ENCODE data around the gene KCNC1.

- TF ChIP-seq, protein P1, sequence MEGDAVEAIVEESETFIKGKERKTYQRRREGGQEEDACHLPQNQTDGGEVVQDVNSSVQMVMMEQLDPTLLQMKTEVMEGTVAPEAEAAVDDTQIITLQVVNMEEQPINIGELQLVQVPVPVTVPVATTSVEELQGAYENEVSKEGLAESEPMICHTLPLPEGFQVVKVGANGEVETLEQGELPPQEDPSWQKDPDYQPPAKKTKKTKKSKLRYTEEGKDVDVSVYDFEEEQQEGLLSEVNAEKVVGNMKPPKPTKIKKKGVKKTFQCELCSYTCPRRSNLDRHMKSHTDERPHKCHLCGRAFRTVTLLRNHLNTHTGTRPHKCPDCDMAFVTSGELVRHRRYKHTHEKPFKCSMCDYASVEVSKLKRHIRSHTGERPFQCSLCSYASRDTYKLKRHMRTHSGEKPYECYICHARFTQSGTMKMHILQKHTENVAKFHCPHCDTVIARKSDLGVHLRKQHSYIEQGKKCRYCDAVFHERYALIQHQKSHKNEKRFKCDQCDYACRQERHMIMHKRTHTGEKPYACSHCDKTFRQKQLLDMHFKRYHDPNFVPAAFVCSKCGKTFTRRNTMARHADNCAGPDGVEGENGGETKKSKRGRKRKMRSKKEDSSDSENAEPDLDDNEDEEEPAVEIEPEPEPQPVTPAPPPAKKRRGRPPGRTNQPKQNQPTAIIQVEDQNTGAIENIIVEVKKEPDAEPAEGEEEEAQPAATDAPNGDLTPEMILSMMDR (IDR thresholded peaks at IDR 0.05; ENCODE audit: poor library complexity, severe bottlenecking) = no peak
- no peak for TF ChIP-seq REST (IDR thresholded peaks at IDR 0.05; ENCODE audit: borderline replicate concordance)
- no peak for TF ChIP-seq EP300 (conservative IDR thresholded peaks at IDR 0.05; ENCODE audit: poor library complexity, severe bottlenecking)
- TF ChIP-seq POLR2AphosphoS5 (IDR thresholded peaks at IDR 0.05) = no peak
- TF ChIP-seq MXI1 (conservative IDR thresholded peaks at IDR 0.05; ENCODE audit: poor library complexity, severe bottlenecking) = no peak
Measured at GRCh38 chr11:17718510-17718962, 16.0 kb upstream of the KCNC1 start.
